GM10248 (cell line): ENCODE data around the gene HIBCH.

ENCODE experiments used
- CTCF ChIA-PET: fragments of 300-600 bp; sonication (Branson Sonifier 250); formaldehyde crosslinking; extraction: SDS; loops from one replicate; lab custom pipeline; 2021; ENCODE audit warnings: antibody characterized with exemption; lab: Yijun Ruan, JAX
- POLR2A ChIA-PET: fragments of 350-650 bp; sonication (Branson Sonifier 250); formaldehyde crosslinking; extraction: SDS; loops from one replicate; lab custom pipeline; 2020; ENCODE audit warnings: antibody characterized with exemption; lab: Yijun Ruan, JAX
- DNase-seq: peaks from one replicate; pipeline ENCODE4 v3.0.0; 2012; ENCODE audit errors: extremely low spot score
- CTCF ChIP-seq: IDR thresholded peaks from 2 replicates; pipeline ENCODE4 v1.5.1; 2012; ENCODE audit warnings: mild to moderate bottlenecking, low read depth; ENCODE audit errors: extremely low read depth, missing control alignments, control extremely low read depth

HIBCH gene

DNA sequence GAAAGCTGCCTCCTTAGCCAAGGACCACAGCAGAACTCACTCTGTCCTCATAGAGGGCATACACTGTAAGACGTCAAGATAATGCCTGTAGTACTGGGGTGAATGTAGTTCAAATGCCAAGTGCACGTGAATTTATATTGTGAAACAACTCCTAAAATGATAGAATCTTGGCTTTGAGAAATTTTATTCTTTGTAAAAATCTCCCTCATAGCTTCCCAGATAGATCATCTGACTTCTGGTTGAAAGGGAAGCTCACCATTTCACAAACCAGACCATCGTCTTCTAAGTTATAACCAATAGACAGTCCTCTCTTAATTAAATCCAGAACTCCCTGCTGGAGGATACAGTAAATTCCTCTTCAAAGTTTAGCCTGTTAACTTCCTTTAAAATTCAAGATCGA lies 146.2 kb downstream of the HIBCH start:
- ChIA-PET POLR2A (no interaction called here), CTCF (interaction anchor here (1.1 to 2.1 kb wide), 4 partner anchors 9 to 246 kb away, joined by 3 to 5 read pairs (median 3); no protein-coding TSS in a partner anchor)
- DNase-seq, result no peak
- no peak for TF ChIP-seq CTCF

DNA sequence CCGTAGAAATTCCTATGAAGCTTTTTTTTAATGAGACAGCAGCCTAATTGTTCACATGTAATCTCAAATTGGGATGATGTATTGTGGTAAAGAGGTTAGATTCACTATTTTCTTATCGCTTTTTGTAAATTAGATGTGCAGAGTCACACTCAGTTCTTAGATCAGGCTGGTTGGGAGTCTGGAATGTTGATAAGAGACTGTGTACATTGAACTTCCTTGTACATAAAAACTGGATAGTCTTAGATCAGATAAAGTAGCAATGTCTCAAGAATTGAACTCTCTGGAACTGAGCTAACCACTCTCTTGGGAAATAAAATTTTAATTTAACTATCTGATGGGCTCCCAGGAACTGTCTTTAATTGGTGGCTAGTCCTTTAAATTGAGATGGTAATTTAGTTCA lies 149.0 kb downstream of the HIBCH start:
- POLR2A ChIA-PET, result no interaction called here
- DNase-seq, result no peak
- TF ChIP-seq CTCF, result no peak
- CTCF ChIA-PET, result interaction anchor here (5.9 kb wide), 1 partner anchor 11 kb away, joined by 49 read pairs; a partner anchor contains a TSS

- no peak for DNase-seq
- no peak for TF ChIP-seq CTCF
- CTCF ChIA-PET, result interaction anchor here (5.9 kb wide), 1 partner anchor 12 kb away, joined by 49 read pairs; a partner anchor contains a TSS
- POLR2A ChIA-PET, result no interaction called here
Measured at GRCh38 chr2:190169221-190170072, 150.2 kb downstream of the HIBCH start.

GRCh38 chr2:190167702-190168101 lies 151.9 kb downstream of the HIBCH start:
- TF ChIP-seq CTCF, result no peak
- CTCF ChIA-PET, result interaction anchor here (1.1 to 5.9 kb wide), 2 partner anchors 14 to 43 kb away, joined by 3 to 49 read pairs; a partner anchor contains a TSS
- no peak for DNase-seq
- POLR2A ChIA-PET, result interaction anchor here (0.6 kb wide), 1 partner anchor 505 kb away, joined by 5 read pairs; no protein-coding TSS in a partner anchor

- TF ChIP-seq CTCF, result no peak
Measured at GRCh38 chr2:190165491-190165890, 154.1 kb downstream of the HIBCH start.

GRCh38 chr2:190162851-190163250 lies 156.8 kb downstream of the HIBCH start:
- CTCF ChIA-PET, result interaction anchor here (1.0 to 1.3 kb wide), 2 partner anchors 13 to 49 kb away, joined by 3 read pairs; no protein-coding TSS in a partner anchor
- no peak for DNase-seq
- no peak for TF ChIP-seq CTCF
- POLR2A ChIA-PET, result interaction anchor here (0.6 kb wide), 1 partner anchor 498 kb away, joined by 3 read pairs; no protein-coding TSS in a partner anchor

More at GRCh38 chr2:190165491-190165890, 154.1 kb downstream of the HIBCH start:
- DNase-seq, result no peak
- POLR2A ChIA-PET, result no interaction called here
- CTCF ChIA-PET, result interaction anchor here (1.0 to 2.9 kb wide), 3 partner anchors 12 to 27 kb away, joined by 4 to 11 read pairs (median 4); a partner anchor contains a TSS
